ENCODE results near the gene MYEOV. TPM values are rescaled to one million over a fixed set of nuclear protein-coding genes. Genes with fewer than 3 reads are reported as not detected.

MYEOV gene
- total RNA-seq, 1 donor from 2014 or later, result 0.25 TPM

GRCh38 chr11:69286374-69287371 is 7.3 kb upstream of the MYEOV start:
- DNase-seq (ENCODE audit: low read depth), result peak; percentile 64

- DNase-seq (ENCODE audit: low read depth), result no peak
Observed at GRCh38 chr11:69287968-69288882, 5.7 kb upstream of the MYEOV start.

- no peak for DNase-seq (ENCODE audit: low read depth)
Observed at GRCh38 chr11:69288883-69289242, 5.1 kb upstream of the MYEOV start.

GRCh38 chr11:69290806-69291205 is 3.1 kb upstream of the MYEOV start:
- DNase-seq (ENCODE audit: low read depth), result no peak

GRCh38 chr11:69291459-69292110 is 2.4 kb upstream of the MYEOV start:
- DNase-seq (ENCODE audit: low read depth), result no peak

- no peak for DNase-seq (ENCODE audit: low read depth)
Observed at GRCh38 chr11:69292221-69292648, 1.7 kb upstream of the MYEOV start.

- no peak for DNase-seq (ENCODE audit: low read depth)
Observed at GRCh38 chr11:69293087-69293486, 868 bp upstream of the MYEOV start.

GRCh38 chr11:69294571-69295078 is 670 bp downstream of the MYEOV start:
- DNase-seq (ENCODE audit: low read depth), result no peak

GRCh38 chr11:69295079-69295994 is 1.4 kb downstream of the MYEOV start:
- no peak for DNase-seq (ENCODE audit: low read depth)

- peak; percentile 66 for DNase-seq (ENCODE audit: low read depth)
Observed at GRCh38 chr11:69295995-69296889, 2.3 kb downstream of the MYEOV start.

- DNase-seq (ENCODE audit: low read depth), result peak; percentile 97
Observed at GRCh38 chr11:69296890-69297786, 3.2 kb downstream of the MYEOV start.

- peak; percentile 13 for DNase-seq (ENCODE audit: low read depth)
Observed at GRCh38 chr11:69297787-69298266, 3.9 kb downstream of the MYEOV start.

- DNase-seq (ENCODE audit: low read depth), result peak; percentile 98
Observed at GRCh38 chr11:69298267-69299022, 4.5 kb downstream of the MYEOV start.

GRCh38 chr11:69299023-69299461 is 5.1 kb downstream of the MYEOV start:
- DNase-seq (ENCODE audit: low read depth), result peak; percentile 14

- no peak for DNase-seq (ENCODE audit: low read depth)
Observed at GRCh38 chr11:69299572-69299971, 5.6 kb downstream of the MYEOV start.

GRCh38 chr11:69300120-69301060 is 6.4 kb downstream of the MYEOV start:
- peak; percentile 47 for DNase-seq (ENCODE audit: low read depth)

All from renal cortical epithelial cell (primary cell).